HEK293 (cell line): ENCODE measurements around the gene SETD3.

ENCODE experiments used
- CTCF ChIA-PET: fragments of 350-600 bp; formaldehyde crosslinking; extraction: SDS; loops from one replicate; lab custom pipeline; 2021; ENCODE audit warnings: antibody characterized with exemption; lab: Yijun Ruan, JAX
- POLR2A ChIA-PET: fragments of 300-600 bp; formaldehyde crosslinking; extraction: SDS; loops from one replicate; lab custom pipeline; 2020; ENCODE audit warnings: antibody characterized with exemption, inconsistent platforms; lab: Yijun Ruan, JAX
- H3K27ac ChIP-seq: fragments of 200-500 bp; sonication (Bioruptor generic); 2 replicates; pipeline ENCODE4 v1.5.1; 2014; ENCODE audit warnings: low read depth, low read length, control low read depth, inconsistent platforms; ENCODE audit errors: extremely low read depth
- H3K36me3 ChIP-seq, 2 experiments: fragments of 200-500 bp in 1 of 2; sonication (Bioruptor generic) in 1 of 2; 1 replicate in 1 of 2; 2 replicates in 1 of 2; pipeline ENCODE4 v1.5.1; 2014 to 2017; ENCODE audit warnings: inconsistent platforms in 2 of 2, low read length in 2 of 2; ENCODE audit not compliant: control insufficient read depth in 2 of 2, insufficient read depth in 1 of 2
- H3K4me1 ChIP-seq: fragments of 200-500 bp; sonication (Bioruptor generic); 2 replicates; pipeline ENCODE4 v1.5.1; 2014; ENCODE audit warnings: mild to moderate bottlenecking, low read length, inconsistent platforms; ENCODE audit not compliant: control insufficient read depth, insufficient read depth
- H3K4me3 ChIP-seq: 2 replicates; pipeline ENCODE4 v1.5.1; 2011; ENCODE audit warnings: low read depth, mild to moderate bottlenecking, control low read depth, low read length, moderate library complexity
- H3K9me3 ChIP-seq: fragments of 200-500 bp; sonication (Bioruptor generic); 2 replicates; pipeline ENCODE4 v1.5.1; 2014; ENCODE audit warnings: low read depth, low read length, inconsistent platforms; ENCODE audit not compliant: control insufficient read depth, insufficient read depth
- GLI4 ChIP-seq: fragments of 450-650 bp; formaldehyde crosslinking; IDR thresholded peaks from 2 replicates; pipeline ENCODE4 v1.5.1; 2016; ENCODE audit warnings: missing biosample characterization, missing genetic modification characterization
- HOXC10 ChIP-seq: sonication (generic); formaldehyde crosslinking; IDR thresholded peaks from 2 replicates; pipeline ENCODE4 v1.8.1; 2023; ENCODE audit warnings: mild to moderate bottlenecking, missing genetic modification reagents
- INSM2 ChIP-seq: fragments of 450-650 bp; formaldehyde crosslinking; IDR thresholded peaks from 2 replicates; pipeline ENCODE4 v1.5.1; 2016; ENCODE audit warnings: missing biosample characterization, missing genetic modification characterization
- KLF10 ChIP-seq: fragments of 450-650 bp; IDR thresholded peaks from 2 replicates; pipeline ENCODE4 v1.5.1; 2018; ENCODE audit warnings: missing biosample characterization, mild to moderate bottlenecking, missing genetic modification characterization
- RBAK ChIP-seq: fragments of 450-650 bp; formaldehyde crosslinking; IDR thresholded peaks from 2 replicates; pipeline ENCODE4 v1.5.1; 2016; ENCODE audit warnings: missing biosample characterization, missing genetic modification characterization
- YY1 ChIP-seq: fragments of 450-650 bp; formaldehyde crosslinking; IDR thresholded peaks from 2 replicates; pipeline ENCODE4 v1.5.1; 2018; ENCODE audit warnings: missing biosample characterization, missing genetic modification characterization
- YY2 ChIP-seq: fragments of 450-650 bp; formaldehyde crosslinking; IDR thresholded peaks from 2 replicates; pipeline ENCODE4 v1.5.1; 2016; ENCODE audit warnings: missing biosample characterization, missing genetic modification characterization
- ZBTB1 ChIP-seq: fragments of 450-650 bp; formaldehyde crosslinking; IDR thresholded peaks from 2 replicates; pipeline ENCODE4 v1.5.1; 2016; ENCODE audit warnings: missing biosample characterization, missing genetic modification characterization
- ZBTB11 ChIP-seq: fragments of 450-650 bp; formaldehyde crosslinking; conservative IDR thresholded peaks from 2 replicates; pipeline ENCODE4 v1.5.1; 2016; ENCODE audit warnings: low read depth, missing biosample characterization, missing genetic modification characterization
- ZBTB7A ChIP-seq: fragments of 450-650 bp; formaldehyde crosslinking; IDR thresholded peaks from 2 replicates; pipeline ENCODE4 v1.5.1; 2016; ENCODE audit warnings: low read depth, missing biosample characterization, missing genetic modification characterization
- ZFP3 ChIP-seq: fragments of 450-650 bp; formaldehyde crosslinking; IDR thresholded peaks from 2 replicates; pipeline ENCODE4 v1.5.1; 2016; ENCODE audit warnings: low read depth, missing biosample characterization, missing genetic modification characterization
- ZFP37 ChIP-seq: fragments of 450-650 bp; formaldehyde crosslinking; IDR thresholded peaks from 2 replicates; pipeline ENCODE4 v1.5.1; 2016; ENCODE audit warnings: missing biosample characterization, missing genetic modification characterization
- ZIC2 ChIP-seq: fragments of 450-650 bp; formaldehyde crosslinking; IDR thresholded peaks from 2 replicates; pipeline ENCODE4 v1.5.1; 2016; ENCODE audit warnings: missing biosample characterization, missing genetic modification characterization
- ZNF202 ChIP-seq: fragments of 450-650 bp; formaldehyde crosslinking; IDR thresholded peaks from 2 replicates; pipeline ENCODE4 v1.5.1; 2016; ENCODE audit warnings: missing biosample characterization, missing genetic modification characterization, borderline replicate concordance
- ZNF266 ChIP-seq: fragments of 450-650 bp; formaldehyde crosslinking; IDR thresholded peaks from 2 replicates; pipeline ENCODE4 v1.5.1; 2016; ENCODE audit warnings: missing biosample characterization, missing genetic modification characterization, low read depth
- ZNF341 ChIP-seq: fragments of 450-650 bp; formaldehyde crosslinking; IDR thresholded peaks from 2 replicates; pipeline ENCODE4; 2016; ENCODE audit warnings: low read depth, missing biosample characterization, missing genetic modification characterization
- ZNF416 ChIP-seq: fragments of 450-650 bp; formaldehyde crosslinking; IDR thresholded peaks from 2 replicates; pipeline ENCODE4 v1.5.1; 2016; ENCODE audit warnings: missing biosample characterization, missing genetic modification characterization
- ZNF48 ChIP-seq: fragments of 450-650 bp; formaldehyde crosslinking; IDR thresholded peaks from 2 replicates; pipeline ENCODE4 v1.5.1; 2016; ENCODE audit warnings: missing biosample characterization, missing genetic modification characterization
- ZNF518A ChIP-seq: fragments of 450-650 bp; formaldehyde crosslinking; conservative IDR thresholded peaks from 2 replicates; pipeline ENCODE4 v1.5.1; 2016; ENCODE audit warnings: low read depth, missing biosample characterization, missing genetic modification characterization
- ZNF548 ChIP-seq: fragments of 450-650 bp; formaldehyde crosslinking; IDR thresholded peaks from 2 replicates; pipeline ENCODE4 v1.5.1; 2016; ENCODE audit warnings: missing biosample characterization, missing genetic modification characterization
- ZNF555 ChIP-seq: fragments of 450-650 bp; formaldehyde crosslinking; conservative IDR thresholded peaks from 2 replicates; pipeline ENCODE4 v1.5.1; 2017; ENCODE audit warnings: missing biosample characterization, mild to moderate bottlenecking, missing genetic modification characterization, inconsistent platforms
- ZNF571 ChIP-seq: fragments of 450-650 bp; formaldehyde crosslinking; IDR thresholded peaks from 2 replicates; pipeline ENCODE4 v1.5.0; 2017; ENCODE audit warnings: missing biosample characterization, missing genetic modification characterization
- ZNF623 ChIP-seq: fragments of 450-650 bp; formaldehyde crosslinking; IDR thresholded peaks from 2 replicates; pipeline ENCODE4 v1.5.1; 2016; ENCODE audit warnings: missing biosample characterization, missing genetic modification characterization
- ZNF624 ChIP-seq: fragments of 450-650 bp; formaldehyde crosslinking; IDR thresholded peaks from 2 replicates; pipeline ENCODE4 v1.5.1; 2017; ENCODE audit warnings: missing biosample characterization, missing genetic modification characterization
- ZNF629 ChIP-seq: fragments of 450-650 bp; formaldehyde crosslinking; IDR thresholded peaks from 2 replicates; pipeline ENCODE4 v1.5.1; 2017; ENCODE audit warnings: missing biosample characterization, missing genetic modification characterization
- ZNF701 ChIP-seq: fragments of 450-650 bp; formaldehyde crosslinking; IDR thresholded peaks from 2 replicates; pipeline ENCODE4 v1.5.1; 2016; ENCODE audit warnings: missing biosample characterization, missing genetic modification characterization
- ZNF76 ChIP-seq: fragments of 450-650 bp; formaldehyde crosslinking; IDR thresholded peaks from 2 replicates; pipeline ENCODE4; 2016; ENCODE audit warnings: low read depth, missing biosample characterization, missing genetic modification characterization, borderline replicate concordance
- ZNF837 ChIP-seq: fragments of 450-650 bp; formaldehyde crosslinking; IDR thresholded peaks from 2 replicates; pipeline ENCODE4 v1.5.1; 2016; ENCODE audit warnings: missing biosample characterization, missing genetic modification characterization

The SETD3 gene

GRCh38 chr14:99527026-99527425, 46.4 kb upstream of the SETD3 start:
- Histone ChIP-seq H3K27ac (no peak overlapping the region), H3K36me3 (no peaks in the 10 kb centered on the region), H3K4me1 (peaks cover 28% of the 10 kb centered on the region), H3K4me3 (no peak overlapping the region), H3K9me3 (no peaks in the 10 kb centered on the region)
- ChIA-PET POLR2A (no interaction called here), CTCF (no interaction called here)
- TF ChIP-seq ZNF266 (tag by site-specific recombination) (no peak), ZNF701 (tag by site-specific recombination) (no peak), KLF10 (no peak), ZNF341 (tag by site-specific recombination) (no peak), ZNF202 (tag by site-specific recombination) (no peak), ZNF837 (tag by site-specific recombination) (no peak), ZFP37 (tag by site-specific recombination) (no peak), ZBTB7A (tag by site-specific recombination) (no peak), ZNF624 (tag by site-specific recombination) (no peak), ZNF48 (tag by site-specific recombination) (no peak), ZBTB11 (tag by site-specific recombination) (no peak), INSM2 (tag by site-specific recombination) (no peak), ZNF623 (tag by site-specific recombination) (no peak), ZIC2 (tag by site-specific recombination) (no peak), ZNF548 (tag by site-specific recombination) (no peak), ZNF571 (no peak), YY2 (tag by site-specific recombination) (no peak), RBAK (tag by site-specific recombination) (no peak), HOXC10 (no peak), ZNF76 (tag by site-specific recombination) (no peak)

- CTCF ChIA-PET: interaction anchor here (0.6 to 1.9 kb wide), 5 partner anchors 17 to 103 kb away, joined by 3 to 7 read pairs (median 4); no protein-coding TSS in a partner anchor
- Histone ChIP-seq H3K9me3 (no peaks in the 10 kb centered on the region), H3K36me3 (no peaks in the 10 kb centered on the region), H3K4me1 (peaks cover 25% of the 10 kb centered on the region), H3K4me3 (no peak overlapping the region), H3K27ac (no peak overlapping the region)
- POLR2A ChIA-PET: no interaction called here
- TF ChIP-seq ZBTB1 (tag by site-specific recombination) (no peak), ZNF555 (tag by site-specific recombination) (no peak), ZNF518A (tag by site-specific recombination) (no peak), ZNF629 (tag by site-specific recombination) (no peak), ZNF416 (tag by site-specific recombination) (no peak), YY1 (no peak), GLI4 (tag by site-specific recombination) (no peak), ZFP3 (tag by site-specific recombination) (no peak)
Observed at GRCh38 chr14:99525699-99526080, 45.0 kb upstream of the SETD3 start.
